ENCODE data around the gene KIF16B. TPM values are rescaled to one million over a fixed set of nuclear protein-coding genes. Genes with fewer than 3 reads are reported as not detected.

KIF16B gene
- total and polyA plus RNA-seq, 2 of the 8 experiments (the other 6 are each of a cell fraction or from before 2014, with no cell fraction given), result 3.0 to 9.2 TPM

- no peaks in the 10 kb centered on the region for H3K79me2 ChIP-seq (ENCODE audit: control insufficient read depth in 1 of 2, insufficient read depth in 2 of 2, low read length in 2 of 2)
- no peak overlapping the region for H3K18ac ChIP-seq (ENCODE audit: extremely low read depth, low read length)
- H3K23me2 ChIP-seq (ENCODE audit: low read depth, low read length), result peaks cover 16% of the 10 kb centered on the region; the same call in 1 of the 2 replicates
- no peaks in the 10 kb centered on the region for H3K36me3 ChIP-seq (ENCODE audit: control insufficient read depth in 2 of 4, insufficient read depth in 4 of 4, low read length in 3 of 4)
- H3K56ac ChIP-seq (replicated peaks; ENCODE audit: insufficient read length, low read depth, low read length), result no peak overlapping the region
- no peak overlapping the region for H2BK120ac ChIP-seq (replicated peaks; ENCODE audit: low read depth, low read length)
- H3K27me3 ChIP-seq (replicated peaks in 1 of 4; ENCODE audit: control insufficient read depth in 3 of 4, extremely low read depth in 1 of 4, insufficient read depth in 3 of 4, low read length in 3 of 4), result no peaks in the 10 kb centered on the region
- H3K79me1 ChIP-seq (ENCODE audit: low read depth, low read length), result no peaks in the 10 kb centered on the region
- H3K14ac ChIP-seq (ENCODE audit: insufficient read length), result no peak overlapping the region
- no peak overlapping the region for H4K5ac ChIP-seq (ENCODE audit: insufficient read length, low read depth, low read length)
- H3K4me1 ChIP-seq (replicated peaks in 1 of 4; ENCODE audit: control insufficient read depth in 3 of 4, insufficient read depth in 4 of 4, low read length in 3 of 4), result no peaks in the 10 kb centered on the region
- DNase-seq (ENCODE audit: low read depth in 1 of 2, low spot score in 2 of 2), result no peak
- H2BK5ac ChIP-seq (ENCODE audit: low read depth, low read length), result no peak overlapping the region
- CTCF ChIA-PET (ENCODE audit: partially characterized antibody), result no interaction called here
- H3K4ac ChIP-seq (replicated peaks; ENCODE audit: insufficient read length, low read depth, low read length), result no peak overlapping the region
- H4K91ac ChIP-seq (replicated peaks; ENCODE audit: insufficient read length, low read length), result no peak overlapping the region
- no peak overlapping the region for H3K23ac ChIP-seq (ENCODE audit: insufficient read length)
- H2AFZ ChIP-seq (ENCODE audit: low read length), result no peak overlapping the region
- no peak overlapping the region for H2AK5ac ChIP-seq (ENCODE audit: low read depth, low read length)
- H3K27ac ChIP-seq (ENCODE audit: low read depth, low read length), result no peak overlapping the region
- no peak overlapping the region for H3K4me3 ChIP-seq (ENCODE audit: extremely low read depth in 1 of 4, insufficient read depth in 2 of 4, low read depth in 3 of 4, low read length in 4 of 4)
- no peak for FAIRE-seq
- no peak overlapping the region for H3K4me2 ChIP-seq (ENCODE audit: insufficient read depth in 1 of 2, low read depth in 2 of 2, low read length in 2 of 2)
- H2BK20ac ChIP-seq (ENCODE audit: low read length), result no peak overlapping the region
- H3K9ac ChIP-seq (replicated peaks in 1 of 4; ENCODE audit: extremely low read depth in 1 of 4, low read depth in 3 of 4, low read length in 3 of 4), result no peak overlapping the region
- H2BK15ac ChIP-seq (ENCODE audit: low read length), result no peak overlapping the region
- H2BK12ac ChIP-seq (ENCODE audit: low read depth, low read length), result no peak overlapping the region
- no peaks in the 10 kb centered on the region; a peak in 1 of 4 replicates for H3K9me3 ChIP-seq (ENCODE audit: insufficient read depth in 2 of 2, low read depth in 1 of 2, low read length in 1 of 2)
- POLR2A ChIA-PET (ENCODE audit: partially characterized antibody), result no interaction called here
- H4K20me1 ChIP-seq (replicated peaks in 1 of 2; ENCODE audit: control insufficient read depth in 1 of 2, insufficient read depth in 2 of 2, low read length in 2 of 2), result no peaks in the 10 kb centered on the region
- H4K8ac ChIP-seq (ENCODE audit: extremely low read depth, insufficient read depth, low read length), result no peak overlapping the region
- 90 to 100% methylated on average over 2 to 3 of the region's 3 CpGs for WGBS, 2 experiments (ENCODE audit: extremely low coverage in 1 of 2, insufficient coverage in 1 of 2, insufficient read length in 1 of 2, insufficient replicate concordance in 2 of 2, low coverage in 1 of 2, low lambda C conversion rate in 2 of 2, missing lambda C conversion rate in 1 of 2)
- TF ChIP-seq TBP (IDR thresholded peaks at IDR 0.05; ENCODE audit: low read depth, low read length) (no peak), EGR1 (IDR thresholded peaks at IDR 0.05; ENCODE audit: borderline replicate concordance, low read depth, low read length) (no peak), CEBPB (IDR thresholded peaks at IDR 0.05; ENCODE audit: low read depth, low read length) (no peak), TCF12 (IDR thresholded peaks at IDR 0.05; ENCODE audit: low read depth, low read length) (no peak), SIX5 (IDR thresholded peaks at IDR 0.05; ENCODE audit: low read depth, low read length) (no peak), HDAC6 (IDR thresholded peaks at IDR 0.05; ENCODE audit: low read depth, low read length) (no peak), ASH2L (IDR thresholded peaks at IDR 0.05; ENCODE audit: low read length) (no peak)
Measured at GRCh38 chr20:16258766-16259165, 314.5 kb downstream of the KIF16B start.

Measured in H1 (cell line).